ENCODE results near the gene KCNQ1. TPM values are rescaled to one million over a fixed set of nuclear protein-coding genes. Genes with fewer than 3 reads are reported as not detected.

Gene KCNQ1
- total RNA-seq, 1 donor from 2014 or later, result 4.8 TPM

GRCh38 chr11:2681408-2682145 is 236.8 kb downstream of the KCNQ1 start:
- Mint-ChIP-seq H3K27ac (no peak overlapping the region), H3K4me1 (ENCODE audit: unreplicated experiment) (peaks cover 31% of the 10 kb centered on the region), H3K36me3 (peaks cover 11% of the 10 kb centered on the region), H3K9me3 (no peaks in the 10 kb centered on the region), H3K27me3 (no peaks in the 10 kb centered on the region), H3K4me3 (no peak overlapping the region)
- no peak for TF ChIP-seq CTCF (conservative IDR thresholded peaks at IDR 0.05)
- peak; percentile 7 for DNase-seq (ENCODE audit: extremely low spot score, unreplicated experiment)

DNA sequence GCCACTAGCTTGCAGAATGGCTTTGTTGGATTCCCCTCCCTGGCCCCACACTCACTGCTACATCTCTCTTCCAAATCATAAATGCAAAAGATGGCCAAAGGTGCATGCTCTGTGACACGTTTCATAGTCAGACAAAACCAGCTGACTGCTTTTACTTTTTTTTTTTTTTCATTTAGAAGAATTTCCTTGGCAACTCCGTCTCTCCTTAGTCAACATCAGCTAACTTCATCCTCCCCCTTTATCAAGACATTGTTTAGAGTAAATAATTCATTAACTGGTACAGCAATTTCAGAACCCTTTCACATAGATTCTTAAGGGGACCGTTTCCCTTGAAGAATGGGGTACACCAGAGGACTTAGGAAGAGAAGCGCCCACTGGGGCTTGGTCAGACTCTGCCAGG is 239.0 kb downstream of the KCNQ1 start:
- Mint-ChIP-seq H3K36me3 (peaks cover 3% of the 10 kb centered on the region), H3K4me3 (no peak overlapping the region), H3K4me1 (ENCODE audit: unreplicated experiment) (peaks cover 15% of the 10 kb centered on the region), H3K27ac (no peak overlapping the region), H3K9me3 (no peaks in the 10 kb centered on the region), H3K27me3 (no peaks in the 10 kb centered on the region)
- DNase-seq (ENCODE audit: extremely low spot score, unreplicated experiment), result no peak
- no peak for TF ChIP-seq CTCF (conservative IDR thresholded peaks at IDR 0.05)

- DNase-seq (ENCODE audit: extremely low spot score, unreplicated experiment), result no peak
- H3K4me1 Mint-ChIP-seq (ENCODE audit: unreplicated experiment), result peaks cover 12% of the 10 kb centered on the region
- H3K9me3 Mint-ChIP-seq, result no peaks in the 10 kb centered on the region
- H3K27me3 Mint-ChIP-seq, result no peaks in the 10 kb centered on the region
- H3K36me3 Mint-ChIP-seq, result peaks cover under 1% of the 10 kb centered on the region
- TF ChIP-seq CTCF (conservative IDR thresholded peaks at IDR 0.05), result no peak
- H3K4me3 Mint-ChIP-seq, result no peak overlapping the region
- peak overlapping the region; percentile 21 for H3K27ac Mint-ChIP-seq
Measured at GRCh38 chr11:2684581-2684980, 239.8 kb downstream of the KCNQ1 start.

- H3K4me1 Mint-ChIP-seq (ENCODE audit: unreplicated experiment), result peaks cover 14% of the 10 kb centered on the region
- H3K36me3 Mint-ChIP-seq, result no peaks in the 10 kb centered on the region
- no peaks in the 10 kb centered on the region for H3K9me3 Mint-ChIP-seq
- H3K27me3 Mint-ChIP-seq, result no peaks in the 10 kb centered on the region
- TF ChIP-seq CTCF (conservative IDR thresholded peaks at IDR 0.05), result no peak
- no peak overlapping the region for H3K4me3 Mint-ChIP-seq
- H3K27ac Mint-ChIP-seq, result peak overlapping the region; percentile 21
- DNase-seq (ENCODE audit: extremely low spot score, unreplicated experiment), result no peak
Measured at GRCh38 chr11:2685051-2685450, 240.2 kb downstream of the KCNQ1 start.

GRCh38 chr11:2685566-2686359 is 241.0 kb downstream of the KCNQ1 start:
- DNase-seq (ENCODE audit: extremely low spot score, unreplicated experiment), result no peak
- Mint-ChIP-seq H3K4me1 (ENCODE audit: unreplicated experiment) (peaks cover 21% of the 10 kb centered on the region), H3K36me3 (no peaks in the 10 kb centered on the region), H3K27me3 (no peaks in the 10 kb centered on the region), H3K9me3 (no peaks in the 10 kb centered on the region), H3K27ac (no peak overlapping the region), H3K4me3 (no peak overlapping the region)
- TF ChIP-seq CTCF (conservative IDR thresholded peaks at IDR 0.05), result no peak

Data from type B pancreatic cell (in vitro differentiated cells).